Muscle of back (tissue), 11 donors: ENCODE data around the gene DTD1. TPM values are rescaled to one million over a fixed set of nuclear protein-coding genes. Genes with fewer than 3 reads are reported as not detected.
A peak's percentile ranks its signal among the peaks of the same experiment; 100 is the strongest.

ENCODE experiments used
- DNase-seq, 3 donors: peaks; one replicate each; pipeline versions ENCODE4 v3.0.0 to v3.0.0-alpha.2; 2013
- polyA plus RNA-seq, 10 donors: library from polyadenylated mRNA; unstranded; fragments of 120-200 nt; gene quantifications; one replicate each; pipeline ENCODE4 v1.2.1, GENCODE V29; 2013; ENCODE audit not compliant: insufficient read length in 10 of 10

The DTD1 gene
- polyA plus RNA-seq, 10 donors, result 13.2 to 20.5 (median 17.4) TPM

DNA sequence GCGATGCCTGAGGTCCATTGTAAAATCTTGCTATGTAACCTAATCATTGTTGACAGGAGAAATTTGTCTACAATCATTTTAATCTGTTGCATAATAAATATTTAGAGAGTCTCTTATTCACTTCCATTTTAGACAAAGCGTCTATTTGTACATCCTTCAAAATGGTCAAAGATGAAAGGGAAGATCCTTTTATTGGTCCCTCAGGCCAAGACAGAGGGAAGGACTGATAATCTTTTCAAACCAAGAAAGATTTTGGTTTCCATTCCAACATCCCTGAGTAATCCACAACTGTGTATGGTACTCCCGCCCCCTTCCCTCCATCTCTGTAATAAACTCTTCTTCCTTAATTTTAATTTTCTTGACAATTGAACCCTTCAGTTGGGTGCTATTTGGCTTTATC is 114.1 kb downstream of the DTD1 start:
- no peak for DNase-seq

DNA sequence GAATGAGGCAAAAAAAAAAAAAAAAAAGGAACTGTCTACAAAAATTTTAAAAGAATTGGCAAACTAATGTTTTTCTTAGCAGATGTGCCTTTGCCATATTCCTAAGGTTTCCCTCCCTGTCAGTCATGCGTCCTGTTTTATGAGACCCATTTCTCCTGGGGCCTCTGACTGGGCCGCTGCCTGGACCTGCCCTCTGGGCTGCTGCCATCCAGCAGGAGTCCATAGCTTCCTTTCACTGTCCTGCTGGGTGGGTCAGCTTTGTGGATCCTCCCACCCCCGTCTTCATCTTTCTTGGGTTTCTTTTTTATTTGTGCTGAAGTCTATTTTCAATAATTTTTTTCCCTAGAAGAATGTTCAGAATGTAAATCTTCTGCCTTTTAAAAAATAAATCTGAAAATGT is 114.9 kb downstream of the DTD1 start:
- peak in 2 of 3 donors; percentile 16 to 64 for DNase-seq

DNA sequence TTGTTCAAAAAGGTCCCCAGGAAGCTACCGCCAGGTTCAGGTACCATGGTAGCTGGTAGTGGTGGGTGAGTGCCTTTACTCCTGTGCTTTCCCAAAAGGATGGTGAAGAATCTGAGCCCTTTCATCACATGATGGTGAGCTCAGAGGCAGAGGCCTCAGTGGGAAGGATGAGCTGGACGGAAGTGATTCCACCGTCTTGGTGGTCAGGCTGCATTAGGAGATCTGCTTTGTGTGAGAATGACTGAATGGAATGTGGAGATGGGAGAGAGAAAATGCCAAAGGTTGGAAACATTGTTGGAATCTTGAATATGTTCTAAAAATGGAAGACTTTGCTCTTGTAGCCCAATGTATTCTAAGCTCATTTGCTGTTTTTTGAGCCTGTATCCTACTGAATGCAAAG is 117.6 kb downstream of the DTD1 start:
- DNase-seq, result peak in 1 of 3 donors; percentile 76

DNA sequence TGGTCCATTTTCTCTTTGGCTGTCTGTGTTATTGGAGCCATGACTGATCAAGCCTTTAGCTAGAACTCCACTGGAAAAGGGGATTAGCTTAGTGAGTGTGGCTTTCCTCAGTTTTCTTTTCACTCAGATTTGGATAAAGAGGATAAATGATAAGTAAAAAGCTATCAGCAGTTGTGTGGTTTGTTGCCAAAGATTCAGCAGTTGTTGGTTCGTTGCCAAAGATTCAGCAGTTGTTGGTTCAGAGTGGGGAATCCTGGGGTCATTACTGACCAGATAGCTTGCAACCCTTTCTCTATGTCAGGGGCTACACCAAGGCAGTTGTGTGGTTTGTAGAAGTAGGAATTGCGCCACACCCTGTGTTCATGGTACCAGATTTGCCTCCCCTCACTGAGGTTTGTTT is 118.1 kb downstream of the DTD1 start:
- no peak for DNase-seq

DNA sequence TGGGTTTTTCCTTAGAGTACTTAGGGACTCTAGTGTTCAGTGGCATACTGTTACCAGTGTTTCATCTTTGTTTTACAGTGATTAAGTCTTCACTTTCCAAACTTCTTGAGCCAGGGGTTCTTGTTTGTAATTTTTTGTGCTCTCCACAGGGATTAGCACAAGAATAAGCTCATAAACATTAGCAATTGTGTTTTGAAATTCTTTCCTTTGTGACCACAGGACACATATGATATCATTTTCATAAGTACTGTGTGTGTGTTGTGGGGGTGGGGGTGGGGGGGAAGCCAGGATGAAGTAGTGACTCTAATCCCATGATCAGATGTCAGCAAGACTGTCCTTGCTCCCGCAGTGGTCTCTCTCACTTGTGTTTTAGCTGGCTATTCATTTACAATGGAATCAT is 124.3 kb downstream of the DTD1 start:
- no peak for DNase-seq

DNA sequence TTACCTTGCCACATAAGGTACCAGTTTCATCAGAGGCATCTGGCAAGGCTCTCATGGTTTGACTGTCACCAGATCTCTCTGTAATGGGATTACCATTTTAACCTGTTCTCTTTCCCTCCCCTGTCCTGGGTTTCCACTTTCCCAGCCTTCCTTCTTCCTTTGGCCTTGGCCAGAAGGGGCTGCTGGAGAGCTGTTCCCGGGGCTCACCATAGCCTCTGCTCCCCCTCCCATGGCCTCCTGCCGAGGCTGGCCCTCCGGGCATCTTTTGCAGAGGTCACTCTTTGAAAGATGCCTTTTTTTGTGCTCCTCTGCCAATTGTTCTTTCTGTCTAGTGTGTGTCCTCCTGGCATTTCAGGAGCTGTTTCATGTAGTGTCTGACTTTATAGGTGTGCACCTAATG is 125.0 kb downstream of the DTD1 start:
- no peak for DNase-seq

DNA sequence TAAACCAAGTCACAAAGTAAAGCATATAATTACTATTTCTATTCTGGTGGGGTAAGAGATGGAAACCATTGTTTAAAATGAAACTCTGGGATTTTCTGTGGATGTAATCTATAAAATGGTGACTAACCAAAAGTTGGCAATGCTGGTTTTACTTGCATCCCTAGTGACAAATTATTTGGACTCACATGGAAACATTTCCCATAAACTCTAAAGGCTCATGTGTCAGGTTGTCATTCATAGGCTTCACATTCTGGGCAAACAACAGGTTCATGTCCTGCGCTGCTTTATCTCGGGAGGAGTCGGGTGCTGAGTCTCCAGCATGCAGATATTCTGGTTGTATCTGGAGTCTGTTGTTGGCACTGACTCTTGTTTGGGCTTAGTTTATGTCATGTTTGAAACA is 127.7 kb downstream of the DTD1 start:
- DNase-seq, result no peak

DNA sequence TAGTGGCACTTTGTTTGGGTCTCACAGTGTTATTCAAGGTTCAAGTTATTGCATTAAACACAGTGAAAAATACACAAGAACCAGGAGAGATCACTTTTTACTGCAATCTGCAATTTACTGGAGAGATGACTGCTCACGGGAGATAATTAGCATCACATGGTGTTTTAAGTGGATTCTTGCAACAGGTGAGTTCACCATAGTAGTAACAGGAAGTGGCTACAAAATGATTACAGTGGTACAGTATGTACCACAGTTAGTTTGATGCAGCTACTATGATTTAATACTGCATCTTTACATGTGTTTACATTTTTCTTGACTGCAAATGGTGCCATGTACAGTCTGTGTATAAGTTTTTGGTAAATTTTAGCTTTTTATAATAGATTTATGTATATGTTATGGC is 129.2 kb downstream of the DTD1 start:
- no peak for DNase-seq

DNA sequence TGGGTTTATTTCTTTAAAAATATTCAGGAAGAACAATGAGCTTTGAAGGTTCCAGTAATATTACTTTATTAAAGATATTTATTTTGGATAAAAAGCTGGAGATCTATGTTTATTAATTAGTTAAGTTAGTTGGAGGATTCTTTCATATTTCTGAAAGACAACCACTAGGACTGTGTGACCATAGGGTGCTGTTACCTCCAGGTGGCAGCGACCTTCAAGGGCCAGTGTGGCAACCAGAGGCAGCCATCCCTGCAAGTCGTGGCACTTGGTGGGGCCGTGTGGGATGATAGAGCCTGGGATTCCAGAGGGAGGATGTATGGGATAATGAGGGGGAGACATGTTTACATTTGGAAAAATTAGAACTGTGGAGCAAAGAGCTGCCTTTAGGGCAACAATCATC is 130.3 kb downstream of the DTD1 start:
- DNase-seq, result no peak

DNA sequence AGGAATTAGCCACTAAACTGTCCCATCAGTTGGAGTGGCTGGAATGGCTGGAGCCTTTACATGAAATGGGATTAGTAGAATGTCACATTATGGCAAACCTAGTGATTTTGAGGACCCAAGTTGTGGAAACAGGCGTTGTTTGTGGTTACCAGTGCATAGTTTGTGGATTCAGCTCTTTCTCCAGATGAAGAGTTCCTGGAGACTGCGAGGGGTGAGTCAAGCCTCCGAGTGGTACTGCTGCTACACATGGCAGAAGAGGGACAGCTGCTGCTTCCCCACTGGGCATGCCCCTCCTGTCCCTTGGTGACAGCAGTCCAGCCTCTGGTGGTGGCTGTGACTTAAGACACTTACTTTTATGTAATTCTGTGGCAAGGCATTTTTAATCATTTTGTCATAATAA is 131.6 kb downstream of the DTD1 start:
- DNase-seq, result no peak

DNA sequence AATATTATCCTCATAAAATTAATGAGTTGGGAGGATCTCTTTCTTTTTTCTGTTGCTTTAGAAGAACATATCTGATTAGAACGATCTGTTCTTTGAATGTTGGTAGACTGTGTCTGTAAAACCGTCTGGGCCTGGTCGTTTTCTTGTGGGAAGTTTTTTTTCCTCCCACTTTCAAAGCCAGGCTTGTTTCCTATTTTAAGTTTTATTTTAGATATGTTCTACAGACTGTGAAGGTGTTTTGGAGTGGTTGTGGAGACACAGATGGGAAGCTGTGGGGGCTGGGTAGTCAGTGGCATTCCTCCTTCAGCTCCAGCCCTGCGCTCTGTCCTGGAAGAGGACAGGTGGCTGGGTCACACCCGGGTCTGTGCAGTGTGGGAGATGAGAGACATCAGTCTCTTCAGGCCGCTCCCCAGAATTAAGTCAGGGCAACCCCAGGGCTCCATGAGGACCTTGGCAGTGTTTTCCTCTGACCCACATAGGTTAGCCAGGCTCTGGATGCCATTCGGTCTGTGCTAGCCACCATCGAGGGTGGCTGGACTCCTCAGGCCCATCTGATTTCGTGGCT is 133.8 kb downstream of the DTD1 start:
- DNase-seq, result no peak

DNA sequence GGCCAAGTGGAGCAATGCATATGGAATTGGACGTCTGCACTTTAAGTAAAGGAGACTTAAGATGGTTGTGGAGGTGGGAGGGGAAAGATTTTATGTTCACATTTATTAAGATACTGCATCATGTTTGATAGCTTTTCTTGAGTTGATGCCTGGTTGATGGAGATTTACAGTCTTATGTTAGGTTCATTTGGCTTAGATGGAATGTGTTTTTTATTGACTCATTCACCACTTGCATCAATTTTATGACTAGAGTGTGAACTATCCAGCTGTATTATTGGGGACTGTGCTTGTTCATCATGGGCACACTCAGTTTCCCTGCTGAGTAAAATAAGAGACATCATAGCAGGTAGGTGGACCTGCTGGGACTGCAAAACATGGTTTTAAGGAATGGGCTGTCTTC is 134.5 kb downstream of the DTD1 start:
- DNase-seq, result no peak

DNA sequence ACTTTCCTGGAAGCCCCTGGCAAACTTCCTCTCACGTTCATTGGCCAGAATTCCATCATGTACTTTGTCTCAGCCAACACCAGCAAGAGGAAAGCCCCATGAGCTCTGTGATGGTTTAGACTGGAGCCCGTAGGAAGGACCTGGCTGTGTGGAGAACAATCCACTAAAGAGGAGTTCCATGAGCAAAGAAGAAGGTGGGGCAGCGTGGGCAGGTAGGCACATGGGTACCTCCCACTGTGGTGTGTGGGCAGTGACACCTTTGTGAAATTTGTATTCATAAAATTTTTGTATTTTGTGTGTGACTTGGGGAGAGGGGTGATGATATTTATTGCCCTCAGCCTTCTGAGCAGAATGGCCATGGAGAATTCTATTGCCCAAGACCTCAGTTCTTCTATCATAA is 136.2 kb downstream of the DTD1 start:
- DNase-seq, result no peak

DNA sequence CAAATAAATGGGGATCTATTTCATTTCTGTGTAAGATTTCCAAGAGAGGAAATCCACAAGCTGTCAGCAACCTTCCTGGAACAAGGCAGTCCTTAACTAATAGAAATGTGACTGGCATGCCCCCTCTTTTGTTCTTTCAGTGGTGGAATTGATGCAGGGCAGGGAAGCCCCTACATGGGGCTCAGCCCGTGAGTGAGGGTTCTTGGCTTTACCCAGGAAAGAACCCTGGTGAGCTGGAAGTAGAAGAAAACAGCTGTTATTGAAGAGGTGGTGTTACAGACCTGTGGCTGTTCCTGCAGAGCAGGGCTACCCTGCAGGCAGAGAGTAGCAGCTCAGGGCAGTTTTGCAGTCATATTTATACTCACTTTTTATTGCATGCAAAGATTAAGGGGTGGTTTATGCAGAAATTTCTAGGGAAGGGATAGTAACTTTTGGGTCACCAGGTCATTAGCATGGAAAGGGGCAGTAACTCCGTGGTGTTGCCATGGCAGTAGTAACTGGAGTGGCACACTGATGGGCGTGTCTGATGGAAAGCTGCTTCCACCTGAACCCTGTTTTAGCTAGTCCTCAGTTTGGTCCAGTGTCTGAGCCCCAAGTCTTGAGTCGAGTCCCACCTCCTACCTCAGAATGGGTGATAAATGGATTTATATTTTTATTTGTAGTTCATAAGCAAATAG is 137.1 kb downstream of the DTD1 start:
- no peak for DNase-seq

DNA sequence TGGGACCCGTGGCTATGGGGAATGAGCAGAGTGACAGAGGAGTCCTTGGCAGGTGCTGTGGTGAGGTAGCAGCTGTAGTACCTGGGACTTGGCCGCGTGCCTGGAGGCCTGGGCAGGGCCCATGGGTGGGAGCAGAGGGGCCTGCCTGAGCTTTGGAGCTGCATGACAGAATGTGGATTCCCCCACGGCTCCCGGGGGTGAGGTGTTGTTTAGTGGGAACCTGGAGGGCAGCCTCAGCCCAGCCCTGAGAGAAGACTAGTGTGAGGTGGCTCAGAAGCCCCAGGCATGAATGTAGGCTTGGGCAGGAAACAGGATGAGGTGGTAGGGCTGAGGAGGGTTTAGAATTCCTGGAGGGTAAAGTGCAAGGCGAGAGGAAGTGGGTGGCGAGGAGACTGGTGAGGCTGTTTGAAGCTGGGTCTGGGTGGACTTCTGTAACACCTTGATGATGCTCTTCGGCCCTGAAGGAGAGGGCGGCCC is 139.2 kb downstream of the DTD1 start:
- DNase-seq, result no peak

DNA sequence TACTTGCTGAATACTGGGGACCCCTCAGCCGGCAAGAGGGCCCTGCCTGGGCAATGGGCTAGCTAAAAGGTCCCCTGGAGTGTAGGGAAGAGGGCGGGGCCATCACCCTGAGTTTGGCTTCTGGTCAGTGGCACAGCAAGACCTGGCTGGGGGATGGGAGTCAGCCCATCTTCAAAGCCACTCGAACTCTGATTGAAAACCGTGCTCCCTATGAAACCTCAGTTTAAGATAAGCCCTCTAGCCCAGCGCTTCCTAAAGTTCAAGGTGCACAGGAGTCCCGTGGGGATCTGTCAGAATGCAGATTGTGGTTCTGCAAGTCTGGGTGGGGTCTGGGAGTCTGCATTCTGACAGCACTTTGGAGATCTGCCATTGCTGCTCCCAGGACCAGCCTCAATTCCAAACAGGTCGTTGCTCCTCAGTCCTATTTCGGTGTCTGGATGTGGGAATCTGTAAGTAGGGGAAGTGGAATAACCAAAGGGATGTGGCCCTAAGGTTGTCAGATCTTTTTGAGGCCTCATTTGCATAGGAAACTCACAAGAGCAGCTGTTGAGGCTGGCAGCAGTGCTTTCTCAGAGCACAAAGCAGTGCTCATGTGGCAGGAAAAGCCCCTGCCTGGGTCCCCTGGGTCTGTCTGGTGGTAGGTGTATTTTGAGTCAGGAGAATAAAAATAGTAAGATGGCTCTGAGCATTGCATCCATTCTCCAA is 140.5 kb downstream of the DTD1 start:
- no peak for DNase-seq

DNA sequence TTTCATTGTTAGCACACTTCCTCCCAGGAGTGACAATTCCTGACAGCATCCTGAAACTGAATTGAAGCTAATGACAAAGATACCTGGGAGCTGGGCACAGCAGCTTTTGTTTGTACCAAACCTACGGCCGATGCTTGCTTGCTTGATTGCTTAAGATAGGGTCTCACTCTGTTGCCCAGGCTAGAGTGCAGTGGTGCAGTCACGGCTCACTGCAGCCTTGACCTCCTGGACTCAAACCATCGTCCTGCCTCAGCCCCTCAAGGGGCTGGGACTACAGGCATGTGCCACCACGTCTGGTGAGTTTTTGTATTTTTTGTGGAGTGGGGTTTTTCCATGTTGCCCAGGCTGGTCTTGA is 141.0 kb downstream of the DTD1 start:
- DNase-seq, result no peak

DNA sequence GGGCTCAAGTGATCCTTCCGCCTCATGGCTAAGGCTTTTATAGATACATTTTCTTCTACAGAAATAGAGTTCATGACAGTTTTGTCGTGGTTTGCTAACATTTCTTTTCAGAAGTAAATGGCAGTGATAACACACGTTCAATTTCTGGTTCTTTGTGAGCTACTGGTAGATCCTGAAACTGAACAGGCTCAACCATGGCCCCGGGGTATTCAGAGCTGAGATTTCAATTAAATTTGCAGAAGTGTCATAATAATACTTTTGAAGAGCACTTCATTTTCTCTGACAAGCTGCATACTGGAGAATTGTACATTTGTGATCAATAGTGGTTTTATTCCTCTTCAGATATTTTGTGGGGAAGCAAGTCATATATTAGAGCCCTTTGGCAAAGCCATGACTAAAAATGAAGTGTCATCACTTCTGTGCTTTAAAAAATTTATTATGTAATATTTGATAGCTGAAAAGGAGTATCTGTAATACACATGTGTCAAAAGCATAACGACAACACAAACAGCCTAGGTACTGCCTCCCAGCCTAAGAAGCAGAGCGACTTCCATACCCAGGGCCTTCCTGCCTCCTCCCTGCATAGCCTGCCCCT is 141.5 kb downstream of the DTD1 start:
- no peak for DNase-seq

DNA sequence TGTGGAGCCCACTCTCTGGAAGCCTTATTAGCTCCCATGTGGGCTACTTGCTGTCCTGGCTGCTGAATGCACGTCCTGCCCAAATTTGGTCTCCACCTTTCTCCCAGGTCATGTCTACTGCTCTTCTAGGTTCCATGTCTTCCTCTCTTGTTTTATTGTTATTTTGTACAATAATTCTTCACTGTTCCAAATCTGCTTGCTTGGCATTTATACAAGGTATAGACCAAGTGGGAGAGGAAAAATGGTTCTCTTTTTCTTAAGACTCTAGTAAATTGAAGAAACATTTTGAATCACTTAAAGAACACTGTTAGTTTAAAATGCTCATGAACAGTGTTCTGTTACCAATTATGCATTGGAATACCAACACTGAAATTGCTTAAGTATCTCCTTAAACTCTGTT is 144.1 kb downstream of the DTD1 start:
- DNase-seq, result no peak

DNA sequence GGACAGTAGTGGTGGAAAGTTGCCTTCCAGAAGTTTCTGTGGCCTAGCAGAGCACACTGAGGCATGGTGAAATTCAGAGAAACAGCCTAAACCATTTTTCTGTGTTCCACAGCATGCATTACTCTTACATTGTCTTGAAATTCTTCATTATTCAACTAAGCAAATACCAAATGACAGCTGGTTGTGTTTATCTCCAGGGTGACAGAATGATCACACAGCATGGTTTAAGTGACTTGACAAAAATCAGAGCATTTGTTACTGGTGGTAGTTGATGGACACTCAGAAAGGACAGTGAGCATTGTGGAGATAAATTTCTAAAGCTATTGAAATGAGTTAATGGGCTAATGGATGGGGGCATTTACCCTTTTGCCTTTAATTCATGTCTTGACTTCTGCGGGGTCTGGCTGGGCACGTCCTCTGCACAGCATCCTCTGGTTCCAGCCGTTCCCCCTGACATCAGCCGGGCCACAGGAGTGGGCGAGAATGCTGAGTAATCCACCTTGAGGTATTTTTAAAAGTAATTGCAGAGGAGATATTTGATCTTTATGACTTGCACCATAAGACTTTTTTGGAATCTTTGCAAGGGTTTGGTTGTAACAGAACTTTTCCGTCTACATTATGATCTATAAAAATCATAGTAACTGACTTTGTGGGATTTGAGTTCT is 146.8 kb downstream of the DTD1 start:
- no peak for DNase-seq

DNA sequence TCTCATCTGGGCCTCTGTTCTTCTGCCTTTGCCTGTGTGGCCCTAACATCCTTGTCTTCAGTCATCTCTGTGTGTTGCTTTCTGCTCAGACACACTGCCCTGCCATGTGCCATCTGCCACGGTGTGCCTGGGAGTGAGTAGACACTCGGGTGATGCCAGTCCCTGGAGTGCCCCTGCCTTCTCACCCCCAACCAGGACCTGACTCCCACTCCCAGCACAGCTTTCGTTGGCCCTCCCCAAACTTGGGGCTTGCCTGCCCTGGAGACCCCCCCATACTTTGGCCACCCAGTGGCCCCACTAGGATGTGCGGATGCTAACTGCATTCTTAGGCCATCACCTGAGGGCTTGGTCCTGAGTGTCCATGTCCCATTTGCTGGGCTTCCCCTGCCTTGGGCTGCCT is 149.3 kb downstream of the DTD1 start:
- DNase-seq, result no peak

DNA sequence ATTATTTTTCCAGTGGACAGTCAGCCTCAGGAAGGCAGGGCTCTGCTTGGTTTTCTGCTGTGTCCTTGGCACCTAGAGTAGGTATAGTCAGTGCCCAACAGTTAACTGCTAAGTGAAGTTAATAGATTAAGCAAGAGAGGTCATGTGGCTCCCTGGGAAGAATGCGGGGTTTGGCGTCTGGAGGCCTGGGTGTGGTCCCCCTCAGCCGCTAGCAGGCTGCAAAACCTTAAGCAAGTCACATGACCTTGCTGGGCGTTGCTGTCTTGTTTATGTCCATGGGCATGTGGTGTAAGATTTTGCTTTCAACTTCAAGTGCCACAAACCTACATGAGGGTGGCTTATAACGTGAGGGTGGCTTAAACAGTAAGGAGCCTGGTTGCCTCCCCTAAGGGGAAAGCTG is 150.2 kb downstream of the DTD1 start:
- no peak for DNase-seq

DNA sequence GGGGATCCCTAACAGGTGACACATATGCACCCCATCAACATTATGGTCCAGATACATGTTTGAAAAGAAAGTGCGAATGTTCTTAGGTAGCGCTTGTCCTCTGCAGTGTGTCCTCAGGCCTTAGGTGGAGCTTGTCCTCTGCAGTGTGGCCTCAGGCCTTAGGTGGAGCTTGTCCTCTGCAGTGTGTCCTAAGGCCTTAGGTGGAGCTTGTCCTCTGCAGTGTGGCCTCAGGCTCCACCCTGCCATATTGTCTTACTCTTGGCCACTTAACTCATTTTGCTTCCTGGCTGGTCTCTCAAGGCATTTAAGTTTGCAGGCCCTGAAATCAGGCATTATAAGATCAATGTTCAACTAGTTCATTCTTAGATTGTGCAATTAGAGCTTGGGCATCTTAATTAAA is 151.0 kb downstream of the DTD1 start:
- DNase-seq, result no peak
